NCI-H446 (cell line): Measurements from ENCODE around the gene DMD.

Source experiments
- DNase-seq, 2 experiments: peaks; one replicate each; lab custom pipeline; 2025; lab: John Stamatoyannopoulos, UW

Gene DMD

DNA sequence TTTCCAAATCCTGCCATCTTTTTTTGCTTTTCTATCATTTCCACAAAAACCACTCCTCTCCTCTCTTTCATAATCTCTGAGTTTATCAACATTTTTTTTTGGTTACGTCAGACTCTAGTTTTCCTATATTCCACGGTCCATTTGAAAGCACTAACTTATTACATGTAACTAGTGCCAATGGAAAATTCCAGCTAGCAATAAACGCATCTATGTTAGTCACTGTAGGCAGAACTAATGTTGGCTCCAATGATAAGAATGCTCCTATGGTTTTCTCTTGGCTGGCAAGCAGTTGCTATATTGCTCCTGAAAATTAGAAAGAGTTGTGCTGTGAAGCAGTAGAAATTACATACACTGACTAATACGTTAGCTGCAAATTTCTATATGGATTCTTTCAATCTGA is 1504.9 kb downstream of the DMD start:
- peak in 1 of 2 experiments; percentile 46 for DNase-seq

DNA sequence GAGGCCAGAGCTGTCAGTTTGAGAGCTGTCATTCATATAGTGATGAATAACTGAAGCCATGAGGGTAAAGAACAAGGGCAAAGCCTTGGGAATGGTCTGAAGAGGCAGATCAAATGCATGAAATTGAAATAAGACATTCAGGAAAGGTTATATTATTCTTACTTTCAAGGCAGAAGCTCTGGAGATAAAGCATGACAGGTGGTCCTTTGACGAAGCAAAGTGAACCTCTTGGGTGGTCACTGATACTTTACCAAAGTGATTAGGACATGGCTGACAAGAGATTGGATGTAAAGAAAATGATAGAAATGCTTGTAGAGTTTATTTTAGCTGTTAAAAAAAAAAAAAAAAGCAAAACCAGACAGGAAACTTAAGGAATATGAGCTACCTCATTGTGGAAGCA is 1505.5 kb downstream of the DMD start:
- DNase-seq, result no peak

DNA sequence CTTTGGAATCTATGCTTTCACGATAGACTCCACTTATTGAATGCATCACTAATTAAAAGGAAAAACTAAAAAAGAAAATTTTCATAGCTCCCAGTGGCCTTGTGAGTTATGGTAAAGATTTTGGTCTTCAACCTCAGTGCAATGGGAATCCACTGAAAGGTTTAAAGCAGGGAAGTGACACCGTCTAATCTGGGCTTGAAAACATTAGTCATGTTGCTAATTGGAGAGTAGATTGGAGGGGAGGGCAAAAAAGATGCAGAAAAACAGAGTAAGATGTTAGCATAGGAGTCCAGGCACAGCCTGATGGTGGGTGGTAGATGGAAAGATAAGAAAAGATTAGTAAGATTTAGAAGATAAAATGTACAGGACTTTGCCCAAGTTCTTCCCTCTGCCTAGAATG is 1506.4 kb downstream of the DMD start:
- no peak for DNase-seq

DNA sequence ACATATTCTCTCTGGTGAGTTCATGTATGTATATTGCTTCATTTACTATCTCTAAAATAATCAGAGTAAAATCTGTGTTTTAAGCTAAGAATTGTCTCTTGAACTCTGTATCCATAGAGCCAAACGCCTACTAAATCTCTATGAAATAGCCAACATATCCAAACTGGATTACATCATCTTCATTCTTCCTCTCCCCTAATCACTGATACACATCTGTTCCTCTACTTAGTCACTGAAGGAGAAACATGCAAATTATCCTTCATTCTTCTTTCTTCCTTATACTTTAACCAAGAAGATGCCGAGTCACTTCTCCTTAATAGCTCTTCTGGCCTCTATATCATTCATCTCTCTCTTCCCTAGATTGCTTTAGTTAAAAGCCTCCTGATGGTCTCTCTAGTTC is 1509.1 kb downstream of the DMD start:
- no peak for DNase-seq

DNA sequence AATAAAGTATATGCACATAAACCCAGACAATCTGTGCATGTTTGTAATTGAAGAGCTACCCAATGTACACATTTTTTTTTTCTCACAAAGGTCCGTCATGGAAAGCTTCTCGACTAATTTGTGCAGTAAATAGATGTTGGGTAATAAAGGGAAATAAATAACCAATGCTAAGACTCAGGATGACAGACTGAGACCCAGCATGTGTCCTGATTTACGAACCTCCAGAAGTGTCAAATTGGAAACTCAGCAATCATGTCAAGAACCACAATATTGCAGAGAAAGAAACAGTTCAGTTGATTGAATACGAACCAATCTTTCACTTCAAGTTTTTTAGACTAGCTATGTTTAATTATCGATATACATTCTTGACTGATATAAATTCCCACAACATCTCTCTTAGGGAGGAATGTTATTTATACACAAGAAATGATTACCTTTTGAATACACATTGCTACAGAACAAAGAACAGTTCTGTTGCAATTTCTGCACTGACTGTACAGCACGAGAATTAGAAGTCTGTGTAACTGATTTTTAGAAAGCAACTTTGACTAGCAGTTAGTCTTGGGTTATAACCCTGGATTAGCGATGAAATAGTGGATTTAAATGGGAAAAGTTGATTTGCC is 1513.9 kb downstream of the DMD start:
- DNase-seq, result peak in 1 of 2 experiments; percentile 9

DNA sequence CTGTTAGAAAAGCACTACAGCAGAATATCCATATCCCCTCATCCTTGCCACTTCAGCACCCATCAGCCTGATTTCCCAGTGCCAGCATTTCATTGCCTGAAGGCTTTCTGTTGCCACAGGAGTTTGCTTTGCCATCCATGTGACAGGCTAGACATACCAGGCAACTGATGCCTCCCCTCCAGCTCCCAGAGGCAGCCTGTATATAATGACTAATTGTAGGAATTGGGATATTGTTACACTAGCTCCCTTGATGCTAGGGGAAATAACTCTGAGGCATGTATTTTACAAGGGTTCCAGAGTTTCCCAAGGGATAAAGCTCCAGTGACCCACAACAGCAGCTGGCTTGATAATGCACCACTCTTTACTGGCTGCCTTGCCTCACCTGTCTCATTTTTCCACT is 1531.5 kb downstream of the DMD start:
- DNase-seq, result no peak

DNA sequence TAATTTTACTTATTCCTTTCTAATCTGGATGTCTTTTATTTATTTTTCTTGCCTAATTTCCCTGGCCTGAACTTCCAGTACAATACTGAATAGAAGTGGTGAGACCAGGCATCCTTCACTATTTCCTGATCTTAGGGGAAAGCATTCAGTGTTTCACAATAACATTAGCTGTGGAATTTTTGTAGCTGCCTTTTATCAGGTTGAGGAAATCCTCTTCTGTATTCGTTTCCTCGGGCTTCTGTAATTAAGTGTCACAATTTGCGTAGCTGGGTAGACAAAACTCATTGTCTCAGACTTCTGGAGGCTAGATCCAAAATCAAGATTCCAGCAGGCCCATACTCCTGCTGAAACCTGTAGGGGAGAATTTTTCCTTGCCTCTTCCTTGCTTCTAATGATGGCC is 1541.1 kb downstream of the DMD start:
- DNase-seq, result no peak

DNA sequence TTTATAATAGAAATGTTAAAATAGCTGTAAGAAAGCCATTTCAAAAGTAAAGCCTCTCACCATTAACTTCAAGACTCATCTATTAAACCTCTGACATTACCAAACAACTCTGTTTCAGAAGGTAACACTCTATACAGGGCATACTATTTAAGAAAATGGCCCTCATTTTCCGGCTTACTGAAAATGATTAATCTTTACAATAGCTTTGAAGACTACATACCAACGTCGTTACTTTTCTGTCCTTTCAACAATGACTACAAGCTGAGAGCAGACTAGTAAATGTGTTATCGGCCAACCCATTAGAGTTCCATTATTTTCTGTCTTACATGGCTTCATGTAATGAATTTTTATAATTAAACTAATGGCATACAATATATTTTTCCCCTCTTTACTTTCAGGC is 1545.9 kb downstream of the DMD start:
- no peak for DNase-seq

DNA sequence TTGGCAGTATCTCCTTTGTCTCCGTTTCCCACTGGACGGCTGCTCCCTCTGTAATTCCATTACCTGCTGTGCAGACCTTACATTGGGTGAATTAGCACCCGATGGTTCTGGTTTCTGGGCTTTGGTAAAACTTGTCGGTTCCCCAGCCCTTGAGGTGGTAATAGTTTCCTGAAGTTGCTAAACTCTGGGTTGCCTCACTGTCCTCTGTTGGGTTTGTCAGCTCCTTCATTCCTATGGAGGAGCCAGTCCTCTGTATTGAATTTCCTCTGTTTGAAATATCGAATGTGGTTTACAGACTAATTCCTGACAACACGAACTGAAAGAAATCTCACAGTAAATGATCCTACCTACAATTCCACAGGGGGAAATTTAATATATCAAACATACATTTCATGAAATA is 1548.2 kb downstream of the DMD start:
- no peak for DNase-seq

DNA sequence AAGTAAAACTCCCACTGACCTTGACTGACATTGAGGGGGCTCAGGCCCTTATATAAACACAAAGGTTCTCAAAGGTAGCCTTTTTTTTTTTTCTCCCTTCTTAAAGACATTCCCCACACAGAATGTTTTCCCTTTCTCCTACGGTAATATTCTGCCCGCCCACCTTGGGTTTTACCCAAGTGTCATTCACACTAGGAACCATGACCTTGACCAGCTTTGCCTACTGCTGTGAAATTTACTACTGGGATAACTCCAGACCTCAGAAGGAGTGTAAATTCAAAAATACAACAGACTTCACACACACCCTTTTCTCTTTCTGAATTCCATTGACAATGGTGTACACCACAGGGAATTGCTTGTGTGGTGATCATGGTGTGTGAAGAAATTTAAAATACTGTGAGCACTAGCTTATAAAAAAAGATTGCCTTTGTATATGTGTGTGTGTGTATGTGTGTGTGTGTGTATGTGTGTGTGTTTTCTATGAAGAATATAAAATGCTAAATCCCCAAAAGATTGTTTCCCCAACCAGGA is 1550.0 kb downstream of the DMD start:
- DNase-seq, result no peak

DNA sequence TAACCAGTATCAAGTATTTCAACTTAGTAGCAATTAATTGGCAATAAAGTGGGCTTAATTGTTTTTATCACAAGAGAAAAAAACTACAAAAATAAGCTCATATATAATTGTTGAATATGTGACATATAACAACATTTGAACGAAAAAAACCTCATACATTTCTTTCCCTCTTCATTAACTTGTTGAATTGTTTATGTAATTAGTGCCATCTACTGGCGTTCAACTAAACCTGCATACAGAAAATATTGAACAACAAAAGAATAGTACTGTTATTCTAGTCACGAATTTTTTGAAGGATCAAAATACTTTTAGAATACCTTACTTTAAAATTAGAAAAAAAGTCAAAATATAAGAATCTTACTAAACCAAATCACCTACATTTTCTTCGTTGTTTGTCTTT is 1553.0 kb downstream of the DMD start:
- DNase-seq, result peak in 1 of 2 experiments; percentile 17

DNA sequence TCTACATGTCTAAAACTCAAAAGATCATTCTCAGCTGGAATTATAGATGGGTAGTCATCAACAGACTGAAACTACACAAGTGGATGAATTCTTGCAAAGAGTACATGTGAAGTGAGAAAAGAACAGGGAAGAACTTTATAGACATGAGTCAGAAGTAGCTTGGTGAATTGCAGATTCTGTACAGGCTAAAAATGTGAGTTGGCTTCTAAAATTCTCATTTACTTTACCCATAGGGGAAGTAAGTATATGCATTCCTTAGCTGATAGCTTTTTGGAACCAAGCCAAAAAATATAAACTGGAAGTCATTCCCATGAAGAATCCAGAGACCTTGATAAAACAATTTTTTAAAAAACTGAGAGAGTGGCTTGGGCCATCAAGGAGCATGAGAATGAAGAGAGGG is 1555.3 kb downstream of the DMD start:
- DNase-seq, result no peak

DNA sequence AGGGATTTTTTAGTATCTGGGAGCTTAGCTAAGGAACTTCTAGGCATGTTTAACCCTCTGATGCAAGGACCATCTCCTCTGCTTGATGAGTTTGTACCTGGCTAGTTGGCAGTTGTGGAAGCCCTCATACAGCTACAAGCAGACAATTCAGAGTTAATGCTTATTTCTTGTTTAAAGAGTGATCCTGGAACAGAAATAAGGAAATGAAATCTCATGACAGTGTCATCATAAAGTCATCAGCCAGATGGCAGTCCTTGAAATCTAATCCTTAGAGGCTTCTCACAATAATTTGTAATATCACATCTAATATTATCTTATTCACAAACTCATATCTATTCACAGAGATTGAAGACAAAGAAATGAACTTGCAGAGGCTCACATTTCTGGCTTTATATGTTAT is 1557.9 kb downstream of the DMD start:
- no peak for DNase-seq

DNA sequence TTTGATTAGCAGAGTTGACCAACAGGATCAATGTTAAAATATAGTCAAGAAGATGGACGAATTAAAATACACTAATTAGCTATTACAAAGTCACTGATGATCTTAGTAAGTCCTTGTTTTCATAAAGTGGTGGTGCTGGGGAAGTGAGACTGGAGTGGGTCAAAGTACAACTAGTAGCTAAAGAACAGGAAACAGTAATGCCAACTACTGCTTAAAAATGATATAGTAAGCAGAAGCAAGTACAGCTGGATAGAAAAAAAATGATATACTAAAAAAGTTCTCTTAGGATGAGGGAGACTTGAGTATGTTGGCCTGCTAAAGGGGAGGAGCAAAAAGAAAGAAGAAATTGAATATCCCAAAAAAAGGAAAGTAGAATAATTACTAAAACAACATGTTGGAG is 1558.7 kb downstream of the DMD start:
- no peak for DNase-seq

DNA sequence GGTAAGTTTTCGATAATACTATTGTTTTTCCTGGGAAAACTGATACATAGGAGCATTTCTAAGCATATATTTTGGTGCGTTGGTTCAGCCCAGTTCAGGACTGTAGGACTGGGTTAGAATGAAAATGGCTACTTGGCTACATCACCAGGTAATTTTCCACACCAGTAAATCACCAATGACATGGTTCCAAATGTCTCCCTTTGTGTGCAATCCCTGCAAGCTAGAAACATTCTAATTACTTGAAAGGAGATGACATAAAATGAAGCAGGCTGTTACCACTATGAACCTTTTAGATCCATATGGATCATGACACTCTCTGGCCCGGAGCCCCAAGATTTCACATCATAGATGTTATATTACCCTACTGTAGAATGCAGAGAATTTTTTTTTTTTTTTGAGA is 1562.1 kb downstream of the DMD start:
- peak in 1 of 2 experiments; percentile 3 for DNase-seq

DNA sequence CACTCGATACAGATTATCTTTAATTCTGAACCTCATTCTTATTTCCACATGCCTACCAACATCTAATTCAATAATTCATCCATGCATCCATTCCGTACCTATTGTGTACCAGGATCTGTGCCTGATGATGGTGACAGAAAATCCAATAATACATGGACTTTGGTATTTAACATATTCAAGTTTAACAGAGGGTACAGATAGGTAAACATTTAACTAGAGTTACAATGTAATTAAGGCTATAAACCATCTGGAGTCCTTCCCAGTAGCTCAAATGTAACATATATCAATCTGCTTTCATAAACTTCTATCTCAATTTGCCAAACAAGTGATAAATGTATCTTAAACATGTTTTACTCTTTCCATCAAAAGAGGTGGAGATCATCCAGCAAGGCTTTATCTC is 1578.0 kb downstream of the DMD start:
- no peak for DNase-seq

DNA sequence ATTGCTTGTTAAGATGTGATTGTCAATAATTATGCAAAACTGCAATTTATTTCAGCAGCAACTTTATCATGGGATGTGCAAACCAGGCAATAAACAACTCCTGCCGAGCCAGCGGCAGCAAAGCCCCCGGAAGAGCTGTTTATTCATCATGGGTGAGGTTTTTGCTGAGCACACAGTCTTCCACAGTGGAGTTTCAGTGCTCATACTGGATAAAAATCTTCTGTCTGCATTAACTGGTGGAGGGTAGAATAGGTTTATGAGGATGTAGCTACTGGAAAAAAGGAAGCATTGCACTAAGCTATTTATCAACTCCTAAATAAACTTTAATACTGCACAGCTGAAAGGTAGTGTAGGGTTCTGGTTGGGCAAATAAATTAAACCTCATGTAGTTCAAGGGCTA is 1582.2 kb downstream of the DMD start:
- no peak for DNase-seq

DNA sequence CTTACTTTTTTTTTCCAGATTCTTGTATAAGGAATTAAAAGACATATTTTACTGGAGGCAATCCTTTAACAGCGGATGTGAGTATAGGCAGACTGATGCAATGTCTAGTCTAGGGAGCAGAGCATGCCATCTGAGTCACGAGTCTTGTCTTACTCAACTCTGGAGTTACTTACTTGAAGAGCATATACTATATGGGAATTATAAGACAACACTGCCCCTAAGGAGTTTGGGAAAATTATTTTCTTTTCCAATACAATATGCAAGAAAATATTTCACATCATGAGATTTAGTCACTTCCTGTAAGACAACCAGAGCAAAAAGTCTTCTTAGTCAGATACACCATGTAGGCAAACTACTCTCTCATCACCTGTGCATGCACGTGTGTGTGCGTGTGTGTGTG is 1602.2 kb downstream of the DMD start:
- no peak for DNase-seq

DNA sequence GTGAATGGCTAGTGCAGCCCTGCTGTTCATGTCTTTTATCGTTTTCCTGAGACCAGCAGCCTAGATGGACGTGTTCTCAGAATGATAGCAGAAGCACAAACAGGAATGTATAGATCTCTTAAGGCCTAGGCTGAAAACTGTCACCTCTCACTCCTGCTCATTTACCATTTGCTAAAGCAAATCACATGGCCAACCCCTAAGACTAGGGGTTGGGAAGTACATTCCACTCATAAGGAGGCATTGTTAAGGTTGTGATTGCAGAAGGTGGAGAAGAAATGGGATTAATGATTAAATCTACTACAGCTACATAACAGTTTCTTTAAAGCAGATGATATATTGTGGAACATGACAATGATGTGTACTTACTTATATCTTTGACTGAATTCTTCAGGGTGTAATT is 1602.7 kb downstream of the DMD start:
- no peak for DNase-seq

DNA sequence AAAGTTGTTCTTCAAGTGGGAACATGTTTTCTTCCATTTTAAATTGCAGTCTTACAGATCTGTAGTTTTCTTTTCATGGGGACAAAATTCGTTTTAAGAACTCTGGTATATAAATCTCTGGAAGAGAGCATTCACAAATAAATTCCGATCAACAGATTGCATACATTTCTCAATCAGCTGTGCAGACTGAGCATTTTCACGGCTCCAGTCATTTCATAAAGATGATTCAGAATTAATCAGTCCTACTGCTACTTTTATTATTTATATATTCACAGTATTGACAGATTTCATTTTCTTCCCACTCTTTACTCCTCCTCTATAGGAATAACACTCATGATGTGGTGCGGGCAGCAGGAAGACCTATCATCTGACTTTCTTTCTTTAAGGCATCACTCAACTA is 1604.6 kb downstream of the DMD start:
- DNase-seq, result no peak

DNA sequence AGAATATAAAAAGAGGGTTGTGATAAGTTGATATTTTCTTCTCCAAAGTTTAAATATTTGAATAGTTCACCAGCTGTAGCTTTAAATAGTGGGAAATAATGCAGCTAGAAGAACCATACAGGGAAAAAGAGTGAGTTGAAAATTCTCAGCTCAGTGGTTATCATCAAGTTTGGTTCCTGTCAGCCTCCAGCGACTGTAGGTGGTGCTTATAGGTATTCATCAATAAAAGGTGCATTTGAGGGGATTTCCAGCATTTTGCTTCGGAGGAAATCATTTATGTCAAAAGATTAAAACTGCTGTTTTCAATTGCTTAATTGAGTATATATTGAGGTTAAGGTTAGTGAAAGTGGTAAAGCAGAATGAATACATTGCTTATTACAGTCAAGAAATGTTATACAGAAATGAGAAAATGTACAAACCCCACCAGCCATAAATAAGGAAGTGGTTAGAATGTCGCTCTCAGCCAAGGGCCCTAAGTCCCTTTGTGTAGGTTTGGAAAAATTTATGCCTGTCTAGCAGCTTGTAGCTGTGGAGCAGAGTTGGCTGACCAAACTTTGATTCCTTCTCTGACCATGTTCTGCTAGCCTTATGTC is 1606.6 kb downstream of the DMD start:
- DNase-seq, result no peak

DNA sequence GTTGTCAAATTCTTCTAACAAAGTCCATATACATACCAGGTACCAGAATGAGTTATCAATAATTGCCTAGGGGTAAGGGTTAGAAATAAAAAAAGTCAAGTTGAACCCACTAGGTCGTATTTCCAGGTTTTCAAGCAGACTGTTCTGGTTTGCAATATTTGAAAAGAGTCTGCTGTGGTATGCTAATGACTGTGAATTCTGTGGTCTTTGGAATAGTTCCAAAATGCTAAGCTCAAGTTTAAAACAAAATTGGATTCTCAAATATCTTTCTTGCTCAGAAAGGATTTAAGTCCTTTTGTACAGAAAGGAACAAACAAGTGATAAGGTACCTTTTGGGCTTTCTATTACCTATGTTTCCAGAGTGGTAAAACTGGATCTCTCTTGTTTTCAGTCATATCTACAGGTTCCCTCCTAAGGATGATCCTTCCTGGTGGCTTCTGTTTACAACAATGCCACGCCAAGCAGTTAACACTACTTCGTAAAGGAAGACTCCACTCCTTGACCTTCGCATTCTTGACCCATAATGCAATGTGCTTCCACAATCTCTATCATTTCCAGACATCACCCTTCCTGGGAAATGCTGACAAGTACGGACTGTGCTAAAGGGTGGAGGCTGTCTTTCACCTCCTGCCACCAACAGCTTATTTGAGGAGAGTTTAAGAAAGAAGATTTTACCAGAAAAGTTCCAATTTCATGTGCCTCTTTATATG is 1607.8 kb downstream of the DMD start:
- DNase-seq, result no peak

DNA sequence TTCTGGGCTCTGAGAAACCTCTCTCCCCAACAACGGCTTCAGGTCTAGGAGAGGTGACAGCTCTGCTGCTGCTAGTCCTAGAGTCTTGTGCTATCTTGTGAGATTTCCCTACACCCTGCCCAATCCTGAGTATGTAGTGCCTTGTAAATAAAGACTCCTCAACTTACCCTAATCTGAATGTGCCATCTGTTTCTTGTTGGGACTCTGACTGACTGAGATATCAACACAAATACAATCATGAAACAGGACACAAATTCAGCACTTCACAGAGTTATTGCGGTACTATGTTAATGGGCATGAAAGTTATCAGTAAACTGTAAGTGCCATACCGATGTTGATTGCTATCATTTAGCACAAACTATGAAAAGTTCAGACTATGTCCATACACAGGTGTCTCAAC is 1610.5 kb downstream of the DMD start:
- DNase-seq, result no peak

DNA sequence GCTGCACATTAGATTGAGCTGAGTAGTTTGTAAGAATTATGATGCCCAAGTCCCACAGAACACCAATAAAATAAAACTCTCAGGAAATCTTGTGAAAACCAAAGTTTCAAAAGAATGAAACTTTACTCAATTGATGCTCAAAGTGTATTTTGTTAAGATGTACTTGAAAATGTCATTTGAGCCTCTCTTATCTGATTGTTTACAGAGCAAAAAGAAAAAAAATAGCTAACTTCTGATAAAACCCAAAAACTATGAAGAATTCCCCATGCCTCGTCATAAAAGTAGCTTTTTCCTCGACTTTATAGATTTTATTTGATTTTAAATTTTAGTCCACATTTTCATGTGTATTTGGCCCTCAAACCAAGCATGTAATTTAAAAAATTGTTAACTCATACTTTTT is 1618.0 kb downstream of the DMD start:
- DNase-seq, result no peak
